Memory B cell (primary cell): Measurements from ENCODE around the gene SH2D5.

Experiments
- ATAC-seq: fragments of 150-1000 bp; cut with Tn5 transposase; 2 replicates; pipeline ENCODE4 v1.10.0; 2021; ENCODE audit warnings: low read depth, mild to moderate bottlenecking, moderate library complexity
- DNase-seq, 2 donors: peaks; one replicate each; pipeline ENCODE4 v3.0.0; 2022; ENCODE audit warnings: low spot score in 2 of 2
- H3K27ac Mint-ChIP-seq: one replicate; pipeline ENCODE4 v1.8.0; 2022; ENCODE audit warnings: mild to moderate bottlenecking, moderate library complexity, mixed read lengths
- H3K27me3 Mint-ChIP-seq: one replicate; pipeline ENCODE4 v1.8.0; 2022; ENCODE audit warnings: mixed read lengths
- H3K36me3 Mint-ChIP-seq: one replicate; pipeline ENCODE4 v1.8.0; 2022; ENCODE audit warnings: mild to moderate bottlenecking, mixed read lengths
- H3K4me1 Mint-ChIP-seq: one replicate; pipeline ENCODE4 v1.8.0; 2022; ENCODE audit warnings: mixed read lengths
- H3K4me3 Mint-ChIP-seq: one replicate; pipeline ENCODE4 v1.8.0; 2022; ENCODE audit warnings: mild to moderate bottlenecking, moderate library complexity, mixed read lengths
- H3K9me3 Mint-ChIP-seq: one replicate; pipeline ENCODE4 v1.8.0; 2022; ENCODE audit warnings: mixed read lengths

Gene SH2D5

GRCh38 chr1:20701847-20702246, 30.7 kb downstream of the SH2D5 start:
- ATAC-seq (no peak), DNase-seq (no peak)
- Mint-ChIP-seq H3K27ac (no peak overlapping the region), H3K9me3 (no peaks in the 10 kb centered on the region), H3K27me3 (peaks cover 12% of the 10 kb centered on the region), H3K4me3 (no peak overlapping the region), H3K4me1 (no peaks in the 10 kb centered on the region), H3K36me3 (no peaks in the 10 kb centered on the region)

GRCh38 chr1:20701446-20701845, 31.1 kb downstream of the SH2D5 start:
- no peaks in the 10 kb centered on the region for H3K4me1 Mint-ChIP-seq
- H3K9me3 Mint-ChIP-seq, result no peaks in the 10 kb centered on the region
- ATAC-seq (no peak), DNase-seq (no peak)
- H3K27me3 Mint-ChIP-seq, result peaks cover 12% of the 10 kb centered on the region
- no peak overlapping the region for H3K4me3 Mint-ChIP-seq
- no peak overlapping the region for H3K27ac Mint-ChIP-seq
- no peaks in the 10 kb centered on the region for H3K36me3 Mint-ChIP-seq

GRCh38 chr1:20700636-20701215, 31.8 kb downstream of the SH2D5 start:
- ATAC-seq (no peak), DNase-seq (no peak)
- Mint-ChIP-seq H3K36me3 (no peaks in the 10 kb centered on the region), H3K4me3 (no peak overlapping the region), H3K27ac (no peak overlapping the region), H3K4me1 (peaks cover 2% of the 10 kb centered on the region), H3K27me3 (peaks cover 12% of the 10 kb centered on the region), H3K9me3 (no peaks in the 10 kb centered on the region)

- H3K4me1 Mint-ChIP-seq, result peaks cover 2% of the 10 kb centered on the region
- ATAC-seq (no peak), DNase-seq (no peak)
- H3K27me3 Mint-ChIP-seq, result peaks cover 15% of the 10 kb centered on the region
- no peaks in the 10 kb centered on the region for H3K36me3 Mint-ChIP-seq
- no peaks in the 10 kb centered on the region for H3K9me3 Mint-ChIP-seq
- no peak overlapping the region for H3K4me3 Mint-ChIP-seq
- H3K27ac Mint-ChIP-seq, result no peak overlapping the region
Measured at GRCh38 chr1:20699558-20699957, 32.9 kb downstream of the SH2D5 start.

- peaks cover 2% of the 10 kb centered on the region for H3K4me1 Mint-ChIP-seq
- no peaks in the 10 kb centered on the region for H3K36me3 Mint-ChIP-seq
- no peaks in the 10 kb centered on the region for H3K9me3 Mint-ChIP-seq
- H3K27me3 Mint-ChIP-seq, result peaks cover 14% of the 10 kb centered on the region
- DNase-seq (no peak), ATAC-seq (no peak)
- H3K27ac Mint-ChIP-seq, result no peak overlapping the region
- no peak overlapping the region for H3K4me3 Mint-ChIP-seq
Measured at GRCh38 chr1:20698195-20698910, 34.1 kb downstream of the SH2D5 start.

- H3K4me3 Mint-ChIP-seq, result no peak overlapping the region
Measured at GRCh38 chr1:20697563-20697962, 34.9 kb downstream of the SH2D5 start.

GRCh38 chr1:20696397-20697333, 35.8 kb downstream of the SH2D5 start:
- Mint-ChIP-seq H3K27ac (peak overlapping the region; percentile 9), H3K36me3 (no peaks in the 10 kb centered on the region), H3K4me3 (peak overlapping the region; percentile 92), H3K9me3 (no peaks in the 10 kb centered on the region), H3K27me3 (peaks cover 9% of the 10 kb centered on the region), H3K4me1 (peaks cover 2% of the 10 kb centered on the region)
- DNase-seq, result peak; percentile 69 to 79
- peak; percentile 96 for ATAC-seq

More at GRCh38 chr1:20697563-20697962, 34.9 kb downstream of the SH2D5 start:
- Mint-ChIP-seq H3K9me3 (no peaks in the 10 kb centered on the region), H3K4me1 (peaks cover 2% of the 10 kb centered on the region), H3K36me3 (no peaks in the 10 kb centered on the region), H3K27ac (no peak overlapping the region), H3K27me3 (peaks cover 9% of the 10 kb centered on the region)
- ATAC-seq, result no peak
- DNase-seq, result no peak

- Mint-ChIP-seq H3K9me3 (no peaks in the 10 kb centered on the region), H3K27ac (no peak overlapping the region), H3K36me3 (no peaks in the 10 kb centered on the region), H3K4me3 (peak overlapping the region; percentile 92), H3K4me1 (peaks cover 2% of the 10 kb centered on the region), H3K27me3 (peaks cover 8% of the 10 kb centered on the region)
- DNase-seq, result no peak
- no peak for ATAC-seq
Measured at GRCh38 chr1:20695515-20695914, 37.0 kb downstream of the SH2D5 start.

- DNase-seq (no peak), ATAC-seq (no peak)
- H3K27ac Mint-ChIP-seq, result no peak overlapping the region
- peaks cover 4% of the 10 kb centered on the region for H3K27me3 Mint-ChIP-seq
- no peaks in the 10 kb centered on the region for H3K9me3 Mint-ChIP-seq
- peaks cover 2% of the 10 kb centered on the region for H3K4me1 Mint-ChIP-seq
- H3K36me3 Mint-ChIP-seq, result no peaks in the 10 kb centered on the region
- H3K4me3 Mint-ChIP-seq, result no peak overlapping the region
Measured at GRCh38 chr1:20693623-20694022, 38.9 kb downstream of the SH2D5 start.

- no peaks in the 10 kb centered on the region for H3K9me3 Mint-ChIP-seq
- H3K4me3 Mint-ChIP-seq, result no peak overlapping the region
- peaks cover 10% of the 10 kb centered on the region for H3K27me3 Mint-ChIP-seq
- ATAC-seq (no peak), DNase-seq (no peak)
- H3K4me1 Mint-ChIP-seq, result peaks cover 2% of the 10 kb centered on the region
- no peak overlapping the region for H3K27ac Mint-ChIP-seq
- no peaks in the 10 kb centered on the region for H3K36me3 Mint-ChIP-seq
Measured at GRCh38 chr1:20691872-20692271, 40.6 kb downstream of the SH2D5 start.

- ATAC-seq (no peak), DNase-seq (no peak)
- H3K4me1 Mint-ChIP-seq, result no peaks in the 10 kb centered on the region
- H3K9me3 Mint-ChIP-seq, result no peaks in the 10 kb centered on the region
- H3K4me3 Mint-ChIP-seq, result no peak overlapping the region
- H3K36me3 Mint-ChIP-seq, result no peaks in the 10 kb centered on the region
- no peak overlapping the region for H3K27ac Mint-ChIP-seq
- H3K27me3 Mint-ChIP-seq, result peaks cover 19% of the 10 kb centered on the region
Measured at GRCh38 chr1:20689645-20690056, 42.9 kb downstream of the SH2D5 start.

- ATAC-seq, result no peak
- Mint-ChIP-seq H3K27ac (no peak overlapping the region), H3K27me3 (peaks cover 21% of the 10 kb centered on the region), H3K36me3 (no peaks in the 10 kb centered on the region), H3K4me3 (no peak overlapping the region), H3K9me3 (no peaks in the 10 kb centered on the region), H3K4me1 (no peaks in the 10 kb centered on the region)
- DNase-seq, result no peak
Measured at GRCh38 chr1:20686883-20687725, 45.4 kb downstream of the SH2D5 start.

- peaks cover 21% of the 10 kb centered on the region for H3K27me3 Mint-ChIP-seq
- no peaks in the 10 kb centered on the region for H3K9me3 Mint-ChIP-seq
- no peak overlapping the region for H3K27ac Mint-ChIP-seq
- no peak for ATAC-seq
- H3K4me3 Mint-ChIP-seq, result no peak overlapping the region
- no peak for DNase-seq
- no peaks in the 10 kb centered on the region for H3K4me1 Mint-ChIP-seq
- H3K36me3 Mint-ChIP-seq, result no peaks in the 10 kb centered on the region
Measured at GRCh38 chr1:20685741-20686140, 46.8 kb downstream of the SH2D5 start.
